ENCODE data around the gene TIMP1.

GRCh38 chrX:47620303-47620685 is 38.1 kb downstream of the TIMP1 start:
- TF ChIP-seq CTCF (IDR thresholded peaks at IDR 0.05) = no peak
- TF ChIP-seq EZH2 (IDR thresholded peaks at IDR 0.05; ENCODE audit: borderline replicate concordance, insufficient read depth, low read depth, low read length, poor library complexity, severe bottlenecking) = no peak
